Measurements from ENCODE around the gene PDZD2.
"Not testable (repeated sequence)": the region's sequence is repeated elsewhere in the genome, so short reads cannot be mapped to it uniquely, and the experiment has no call there.

Gene PDZD2

GRCh38 chr5:31964007-31964360 is 325.1 kb downstream of the PDZD2 start:
- DNase-seq (ENCODE audit: low read depth in 1 of 2, low spot score in 1 of 2), result no peak

- DNase-seq (ENCODE audit: low read depth in 1 of 2, low spot score in 1 of 2), result no peak
These were observed 326.3 kb downstream of the PDZD2 start for GRCh38 chr5:31965227-31965626.

- no peak for DNase-seq (ENCODE audit: low read depth in 1 of 2, low spot score in 1 of 2)
These were observed 328.0 kb downstream of the PDZD2 start for GRCh38 chr5:31966936-31967335.

GRCh38 chr5:31967461-31967860 is 328.5 kb downstream of the PDZD2 start:
- DNase-seq (ENCODE audit: low read depth in 1 of 2, low spot score in 1 of 2), result no peak

- no peak for DNase-seq (ENCODE audit: low read depth in 1 of 2, low spot score in 1 of 2)
These were observed 333.6 kb downstream of the PDZD2 start for GRCh38 chr5:31972558-31972957.

GRCh38 chr5:31975189-31975612 is 336.3 kb downstream of the PDZD2 start:
- DNase-seq (ENCODE audit: low read depth in 1 of 2, low spot score in 1 of 2), result not testable (repeated sequence)

- DNase-seq (ENCODE audit: low read depth in 1 of 2, low spot score in 1 of 2), result no peak
These were observed 337.2 kb downstream of the PDZD2 start for GRCh38 chr5:31976169-31976568.

- no peak for DNase-seq (ENCODE audit: low read depth in 1 of 2, low spot score in 1 of 2)
These were observed 342.5 kb downstream of the PDZD2 start for GRCh38 chr5:31981361-31981945.

- no peak for DNase-seq (ENCODE audit: low read depth in 1 of 2, low spot score in 1 of 2)
These were observed 343.1 kb downstream of the PDZD2 start for GRCh38 chr5:31982027-31982426.

- DNase-seq (ENCODE audit: low read depth in 1 of 2, low spot score in 1 of 2), result no peak
These were observed 343.7 kb downstream of the PDZD2 start for GRCh38 chr5:31982621-31983020.

GRCh38 chr5:31983851-31984250 is 344.9 kb downstream of the PDZD2 start:
- no peak for DNase-seq (ENCODE audit: low read depth in 1 of 2, low spot score in 1 of 2)

GRCh38 chr5:31984691-31985090 is 345.8 kb downstream of the PDZD2 start:
- no peak for DNase-seq (ENCODE audit: low read depth in 1 of 2, low spot score in 1 of 2)

- no peak for DNase-seq (ENCODE audit: low read depth in 1 of 2, low spot score in 1 of 2)
These were observed 347.2 kb downstream of the PDZD2 start for GRCh38 chr5:31986101-31986500.

GRCh38 chr5:31987985-31988710 is 349.2 kb downstream of the PDZD2 start:
- no peak for DNase-seq (ENCODE audit: low read depth in 1 of 2, low spot score in 1 of 2)

- no peak for DNase-seq (ENCODE audit: low read depth in 1 of 2, low spot score in 1 of 2)
These were observed 351.2 kb downstream of the PDZD2 start for GRCh38 chr5:31990081-31990650.

GRCh38 chr5:31990701-31991110 is 351.8 kb downstream of the PDZD2 start:
- DNase-seq (ENCODE audit: low read depth in 1 of 2, low spot score in 1 of 2), result no peak

GRCh38 chr5:31992377-31992776 is 353.4 kb downstream of the PDZD2 start:
- no peak for DNase-seq (ENCODE audit: low read depth in 1 of 2, low spot score in 1 of 2)

GRCh38 chr5:31993165-31993961 is 354.4 kb downstream of the PDZD2 start:
- DNase-seq (ENCODE audit: low read depth in 1 of 2, low spot score in 1 of 2), result no peak

- DNase-seq (ENCODE audit: low read depth in 1 of 2, low spot score in 1 of 2), result no peak
These were observed 356.1 kb downstream of the PDZD2 start for GRCh38 chr5:31995006-31995405.

GRCh38 chr5:31995714-31996113 is 356.8 kb downstream of the PDZD2 start:
- no peak for DNase-seq (ENCODE audit: low read depth in 1 of 2, low spot score in 1 of 2)

- no peak for DNase-seq (ENCODE audit: low read depth in 1 of 2, low spot score in 1 of 2)
These were observed 358.0 kb downstream of the PDZD2 start for GRCh38 chr5:31996909-31997308.

GRCh38 chr5:31999470-31999869 is 360.5 kb downstream of the PDZD2 start:
- DNase-seq (ENCODE audit: low read depth in 1 of 2, low spot score in 1 of 2), result no peak
